Liver (tissue), 9 donors: ENCODE data around the gene DET1. TPM values are rescaled to one million over a fixed set of nuclear protein-coding genes. Genes with fewer than 3 reads are reported as not detected.

Experiments used
- DNase-seq: peaks from one replicate; pipeline ENCODE4 v3.0.0-alpha.2; 2017; ENCODE audit warnings: low spot score
- H3K27ac ChIP-seq, 2 donors: one replicate each; pipeline ENCODE4 v1.7.0; 2013; ENCODE audit warnings: inconsistent platforms in 2 of 2, low read length in 2 of 2, control low read depth in 1 of 2, low read depth in 1 of 2, mild to moderate bottlenecking in 1 of 2
- H3K27me3 ChIP-seq, 4 donors: one replicate each; pipeline versions ENCODE4 v1.6.1 to v1.7.0; 2013; ENCODE audit warnings: low read length in 3 of 4, inconsistent platforms in 1 of 4, mild to moderate bottlenecking in 1 of 4, moderate library complexity in 1 of 4; ENCODE audit not compliant: control insufficient read depth in 4 of 4, insufficient read depth in 4 of 4
- H3K36me3 ChIP-seq, 4 donors: one replicate each; pipeline versions ENCODE4 v1.6.1 to v1.7.0; 2013; ENCODE audit warnings: low read length in 3 of 4, mild to moderate bottlenecking in 3 of 4, low read depth in 1 of 4, moderate library complexity in 1 of 4; ENCODE audit not compliant: control insufficient read depth in 4 of 4, insufficient read depth in 3 of 4
- H3K4me1 ChIP-seq, 4 donors: one replicate each; pipeline versions ENCODE4 v1.6.1 to v1.7.0; 2013; ENCODE audit warnings: low read length in 3 of 4, mild to moderate bottlenecking in 3 of 4, moderate library complexity in 1 of 4; ENCODE audit not compliant: control insufficient read depth in 4 of 4, insufficient read depth in 4 of 4
- H3K4me3 ChIP-seq, 3 donors: one replicate each; pipeline versions ENCODE4 v1.6.1 to v1.7.0; 2013; ENCODE audit warnings: low read length in 3 of 3, control low read depth in 1 of 3, low read depth in 1 of 3, mild to moderate bottlenecking in 1 of 3
- H3K9ac ChIP-seq, 2 donors: one replicate each; pipeline ENCODE4 v1.7.0; 2013; ENCODE audit warnings: low read length in 2 of 2, mild to moderate bottlenecking in 2 of 2, moderate library complexity in 2 of 2, control low read depth in 1 of 2, low read depth in 1 of 2
- H3K9me3 ChIP-seq, 4 donors: one replicate each; pipeline versions ENCODE4 v1.6.1 to v1.7.0; 2013; ENCODE audit warnings: low read length in 3 of 4; ENCODE audit not compliant: control insufficient read depth in 4 of 4
- EGR1 ChIP-seq, 2 donors: IDR thresholded peaks; 2 replicates each; pipeline ENCODE4 v1.6.1; 2016 to 2018; ENCODE audit warnings: antibody characterized with exemption in 2 of 2, low read depth in 2 of 2
- FOXA1 ChIP-seq: IDR thresholded peaks from 2 replicates; pipeline ENCODE4 v1.6.1; 2016; ENCODE audit warnings: antibody characterized with exemption
- FOXA2 ChIP-seq: IDR thresholded peaks from 2 replicates; pipeline ENCODE4 v1.6.1; 2016; ENCODE audit warnings: antibody characterized with exemption
- GABPA ChIP-seq, 2 donors: IDR thresholded peaks in 1 of 2; conservative IDR thresholded peaks in 1 of 2; 2 replicates each; pipeline ENCODE4 v1.6.1; 2016; ENCODE audit warnings: antibody characterized with exemption in 2 of 2, mild to moderate bottlenecking in 1 of 2, moderate library complexity in 1 of 2
- HNF4A ChIP-seq, 2 donors: conservative IDR thresholded peaks; 2 replicates each; pipeline ENCODE4 v1.6.1; 2016; ENCODE audit warnings: antibody characterized with exemption in 2 of 2, mild to moderate bottlenecking in 2 of 2
- HNF4G ChIP-seq: IDR thresholded peaks from 2 replicates; pipeline ENCODE4 v1.6.1; 2016; ENCODE audit warnings: antibody characterized with exemption
- JUND ChIP-seq, 2 donors: IDR thresholded peaks; 2 replicates each; pipeline ENCODE4 v1.6.1; 2016; ENCODE audit warnings: antibody characterized with exemption in 2 of 2
- NR2F2 ChIP-seq: IDR thresholded peaks from 2 replicates; pipeline ENCODE4 v1.6.1; 2016; ENCODE audit warnings: antibody characterized with exemption
- RAD21 ChIP-seq, 2 donors: IDR thresholded peaks; 2 replicates each; pipeline ENCODE4 v1.6.1; 2016; ENCODE audit warnings: antibody characterized with exemption in 2 of 2, mild to moderate bottlenecking in 2 of 2
- RXRA ChIP-seq, 2 donors: IDR thresholded peaks; 2 replicates each; pipeline ENCODE4 v1.6.1; 2017 to 2018; ENCODE audit warnings: antibody characterized with exemption in 2 of 2, mild to moderate bottlenecking in 1 of 2
- YY1 ChIP-seq: IDR thresholded peaks from 2 replicates; pipeline ENCODE4 v1.6.1; 2016; ENCODE audit warnings: antibody characterized with exemption, mild to moderate bottlenecking
- WGBS: extraction: QIAGEN DNeasy Blood & Tissue Kit; methylation state at CpG from one replicate; pipeline ENCODE4 v1.1.7; 2013; 5-methylcytosine and 5-hydroxymethylcytosine counted together
- polyA plus RNA-seq, 2 donors: library from polyadenylated mRNA; stranded (reverse) in 1 of 2; unstranded in 1 of 2; fragments of 200-250 nt in 1 of 2; fragments of >200 nt in 1 of 2; fragmentation: Nextera tagmentation in 1 of 2; extraction: Ambion mirVana in 1 of 2; gene quantifications; one replicate each; pipeline versions ENCODE4 v1.2.1 to v1.2.3, GENCODE V29; 2013 to 2015
- total RNA-seq, 2 donors: library from RNA; depleted of rRNA; stranded (reverse); fragments of >200 nt; gene quantifications; one replicate each; pipeline ENCODE4 v1.2.3, GENCODE V29; 2014
- TF ChIP-seq, protein P1 (sequence below): IDR thresholded peaks from 2 replicates; pipeline ENCODE4 v1.6.1; 2016; ENCODE audit warnings: antibody characterized with exemption
- TF ChIP-seq, protein P2 (sequence below): IDR thresholded peaks from 2 replicates; pipeline ENCODE4 v1.6.1; 2016; ENCODE audit warnings: antibody characterized with exemption, mild to moderate bottlenecking
- TF ChIP-seq, protein P3 (sequence below): IDR thresholded peaks from 2 replicates; pipeline ENCODE4 v1.6.1; 2016; ENCODE audit warnings: antibody characterized with exemption
- TF ChIP-seq, protein P4 (sequence below): fragments of 150-350 bp; IDR thresholded peaks from 2 replicates; pipeline ENCODE4 v1.5.1; 2017; ENCODE audit warnings: improper control_type of control experiment, low read depth, low read length; ENCODE audit not compliant: missing input control
- donor health status: healthy.
- donor health status: healthy.
- donor health status: healthy.
- donor health status: healthy.
- donor health status: healthy.

The DET1 gene
- total and polyA plus RNA-seq, 4 donors = 1.3 to 5.4 (median 2.4) TPM

DNA sequence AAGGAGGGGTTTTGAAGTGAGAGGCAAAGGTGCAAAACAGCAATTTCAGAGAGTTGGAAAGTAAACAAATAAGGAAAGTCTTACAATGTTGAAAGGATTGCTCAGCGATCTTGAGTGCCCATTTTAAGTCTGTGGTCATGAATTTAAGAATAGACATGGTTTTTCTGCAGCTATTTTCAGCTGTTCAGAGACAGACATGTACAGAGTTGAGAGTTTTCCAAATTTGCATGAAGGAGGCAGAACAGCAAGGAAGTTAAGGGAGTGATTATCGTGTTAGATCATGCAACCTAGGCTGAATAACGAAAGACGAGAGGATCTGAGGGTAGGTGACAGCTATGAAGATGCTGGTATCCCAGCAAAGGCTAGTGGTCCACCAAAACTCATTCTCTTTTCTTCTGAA is 37.2 kb downstream of the DET1 start:
- Histone ChIP-seq H3K9ac (no peak overlapping the region), H3K4me1 (no peaks in the 10 kb centered on the region), H3K27me3 (no peaks in the 10 kb centered on the region), H3K36me3 (peaks cover 0 to 19% (median 4%) of the 10 kb centered on the region in 4 donors), H3K4me3 (no peak overlapping the region), H3K27ac (no peak overlapping the region), H3K9me3 (no peaks in the 10 kb centered on the region)
- DNase-seq = no peak
- TF ChIP-seq JUND (IDR thresholded peaks at IDR 0.05) (no peak), RAD21 (IDR thresholded peaks at IDR 0.05) (no peak), FOXA1 (no peak), NR2F2 (no peak), GABPA (IDR thresholded peaks at IDR 0.05 in 1 of 2, conservative IDR thresholded peaks at IDR 0.05 in 1 of 2) (no peak), HNF4A (conservative IDR thresholded peaks at IDR 0.05) (no peak), YY1 (no peak), RXRA (IDR thresholded peaks at IDR 0.05) (no peak)
- TF ChIP-seq, protein P1, sequence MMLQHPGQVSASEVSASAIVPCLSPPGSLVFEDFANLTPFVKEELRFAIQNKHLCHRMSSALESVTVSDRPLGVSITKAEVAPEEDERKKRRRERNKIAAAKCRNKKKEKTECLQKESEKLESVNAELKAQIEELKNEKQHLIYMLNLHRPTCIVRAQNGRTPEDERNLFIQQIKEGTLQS = no peak
- TF ChIP-seq, protein P2, sequence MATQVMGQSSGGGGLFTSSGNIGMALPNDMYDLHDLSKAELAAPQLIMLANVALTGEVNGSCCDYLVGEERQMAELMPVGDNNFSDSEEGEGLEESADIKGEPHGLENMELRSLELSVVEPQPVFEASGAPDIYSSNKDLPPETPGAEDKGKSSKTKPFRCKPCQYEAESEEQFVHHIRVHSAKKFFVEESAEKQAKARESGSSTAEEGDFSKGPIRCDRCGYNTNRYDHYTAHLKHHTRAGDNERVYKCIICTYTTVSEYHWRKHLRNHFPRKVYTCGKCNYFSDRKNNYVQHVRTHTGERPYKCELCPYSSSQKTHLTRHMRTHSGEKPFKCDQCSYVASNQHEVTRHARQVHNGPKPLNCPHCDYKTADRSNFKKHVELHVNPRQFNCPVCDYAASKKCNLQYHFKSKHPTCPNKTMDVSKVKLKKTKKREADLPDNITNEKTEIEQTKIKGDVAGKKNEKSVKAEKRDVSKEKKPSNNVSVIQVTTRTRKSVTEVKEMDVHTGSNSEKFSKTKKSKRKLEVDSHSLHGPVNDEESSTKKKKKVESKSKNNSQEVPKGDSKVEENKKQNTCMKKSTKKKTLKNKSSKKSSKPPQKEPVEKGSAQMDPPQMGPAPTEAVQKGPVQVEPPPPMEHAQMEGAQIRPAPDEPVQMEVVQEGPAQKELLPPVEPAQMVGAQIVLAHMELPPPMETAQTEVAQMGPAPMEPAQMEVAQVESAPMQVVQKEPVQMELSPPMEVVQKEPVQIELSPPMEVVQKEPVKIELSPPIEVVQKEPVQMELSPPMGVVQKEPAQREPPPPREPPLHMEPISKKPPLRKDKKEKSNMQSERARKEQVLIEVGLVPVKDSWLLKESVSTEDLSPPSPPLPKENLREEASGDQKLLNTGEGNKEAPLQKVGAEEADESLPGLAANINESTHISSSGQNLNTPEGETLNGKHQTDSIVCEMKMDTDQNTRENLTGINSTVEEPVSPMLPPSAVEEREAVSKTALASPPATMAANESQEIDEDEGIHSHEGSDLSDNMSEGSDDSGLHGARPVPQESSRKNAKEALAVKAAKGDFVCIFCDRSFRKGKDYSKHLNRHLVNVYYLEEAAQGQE = no peak
- TF ChIP-seq, protein P3, sequence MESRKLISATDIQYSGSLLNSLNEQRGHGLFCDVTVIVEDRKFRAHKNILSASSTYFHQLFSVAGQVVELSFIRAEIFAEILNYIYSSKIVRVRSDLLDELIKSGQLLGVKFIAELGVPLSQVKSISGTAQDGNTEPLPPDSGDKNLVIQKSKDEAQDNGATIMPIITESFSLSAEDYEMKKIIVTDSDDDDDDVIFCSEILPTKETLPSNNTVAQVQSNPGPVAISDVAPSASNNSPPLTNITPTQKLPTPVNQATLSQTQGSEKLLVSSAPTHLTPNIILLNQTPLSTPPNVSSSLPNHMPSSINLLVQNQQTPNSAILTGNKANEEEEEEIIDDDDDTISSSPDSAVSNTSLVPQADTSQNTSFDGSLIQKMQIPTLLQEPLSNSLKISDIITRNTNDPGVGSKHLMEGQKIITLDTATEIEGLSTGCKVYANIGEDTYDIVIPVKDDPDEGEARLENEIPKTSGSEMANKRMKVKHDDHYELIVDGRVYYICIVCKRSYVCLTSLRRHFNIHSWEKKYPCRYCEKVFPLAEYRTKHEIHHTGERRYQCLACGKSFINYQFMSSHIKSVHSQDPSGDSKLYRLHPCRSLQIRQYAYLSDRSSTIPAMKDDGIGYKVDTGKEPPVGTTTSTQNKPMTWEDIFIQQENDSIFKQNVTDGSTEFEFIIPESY = no peak
- TF ChIP-seq, protein P4, sequence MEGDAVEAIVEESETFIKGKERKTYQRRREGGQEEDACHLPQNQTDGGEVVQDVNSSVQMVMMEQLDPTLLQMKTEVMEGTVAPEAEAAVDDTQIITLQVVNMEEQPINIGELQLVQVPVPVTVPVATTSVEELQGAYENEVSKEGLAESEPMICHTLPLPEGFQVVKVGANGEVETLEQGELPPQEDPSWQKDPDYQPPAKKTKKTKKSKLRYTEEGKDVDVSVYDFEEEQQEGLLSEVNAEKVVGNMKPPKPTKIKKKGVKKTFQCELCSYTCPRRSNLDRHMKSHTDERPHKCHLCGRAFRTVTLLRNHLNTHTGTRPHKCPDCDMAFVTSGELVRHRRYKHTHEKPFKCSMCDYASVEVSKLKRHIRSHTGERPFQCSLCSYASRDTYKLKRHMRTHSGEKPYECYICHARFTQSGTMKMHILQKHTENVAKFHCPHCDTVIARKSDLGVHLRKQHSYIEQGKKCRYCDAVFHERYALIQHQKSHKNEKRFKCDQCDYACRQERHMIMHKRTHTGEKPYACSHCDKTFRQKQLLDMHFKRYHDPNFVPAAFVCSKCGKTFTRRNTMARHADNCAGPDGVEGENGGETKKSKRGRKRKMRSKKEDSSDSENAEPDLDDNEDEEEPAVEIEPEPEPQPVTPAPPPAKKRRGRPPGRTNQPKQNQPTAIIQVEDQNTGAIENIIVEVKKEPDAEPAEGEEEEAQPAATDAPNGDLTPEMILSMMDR = no peak
- 96% methylated on average over 4 of the region's 4 CpGs for WGBS

DNA sequence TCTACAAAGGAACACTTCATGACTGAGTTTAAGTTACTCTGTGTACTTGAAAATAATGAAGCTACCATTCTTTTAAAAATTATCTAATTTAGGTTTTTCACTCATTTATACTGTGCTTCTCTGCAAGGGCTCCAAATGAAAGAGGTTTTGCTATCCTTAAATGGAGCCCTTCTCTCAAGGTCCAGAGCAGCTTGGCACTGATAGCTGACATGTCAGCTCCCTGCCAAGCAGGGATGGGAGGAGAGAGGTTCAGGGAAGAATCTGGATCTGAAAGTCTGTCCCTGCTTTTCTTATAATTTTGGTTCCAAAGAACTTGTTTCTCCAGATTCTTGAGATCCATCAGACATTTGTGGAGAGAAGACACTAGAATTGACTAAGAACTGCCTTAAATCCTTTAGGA is 39.9 kb downstream of the DET1 start:
- no peak overlapping the region for H3K9ac ChIP-seq
- H3K4me1 ChIP-seq = no peaks in the 10 kb centered on the region
- no peaks in the 10 kb centered on the region for H3K27me3 ChIP-seq
- no peak for DNase-seq
- no peaks in the 10 kb centered on the region for H3K9me3 ChIP-seq
- no peak overlapping the region for H3K4me3 ChIP-seq
- TF ChIP-seq, protein P4 = no peak
- TF ChIP-seq NR2F2 (no peak), FOXA1 (no peak), FOXA2 (no peak), HNF4G (no peak), EGR1 (IDR thresholded peaks at IDR 0.05; ENCODE audit: low read depth in 2 of 2) (no peak), GABPA (IDR thresholded peaks at IDR 0.05 in 1 of 2, conservative IDR thresholded peaks at IDR 0.05 in 1 of 2) (no peak)
- TF ChIP-seq, protein P3 = no peak
- TF ChIP-seq, protein P1 = no peak
- no peak overlapping the region for H3K27ac ChIP-seq
- H3K36me3 ChIP-seq = peaks cover 0 to 19% (median 2%) of the 10 kb centered on the region in 4 donors
